Keratinocyte (primary cell): ENCODE data around the gene SLC1A5. TPM values are rescaled to one million over a fixed set of nuclear protein-coding genes. Genes with fewer than 3 reads are reported as not detected.
A peak's percentile ranks its signal among the peaks of the same experiment; 100 is the strongest.

Source experiments
- DNase-seq: peaks from one replicate; pipeline ENCODE4 v3.0.0-alpha.2; 2011; ENCODE audit warnings: low read depth, missing footprints, low spot score
- FAIRE-seq: peaks from 2 replicates; lab custom pipeline; 2011; peaks lifted over from hg19 to GRCh38; lab: Jason Lieb, UNC
- H2AFZ ChIP-seq: 2 replicates; pipeline ENCODE4 v1.6.0; 2012; ENCODE audit warnings: low read length, control low read depth, inconsistent platforms; ENCODE audit not compliant: control insufficient read depth
- H3K27ac ChIP-seq: 2 replicates; pipeline ENCODE4 v1.5.1; 2011; ENCODE audit warnings: low read length; ENCODE audit not compliant: control insufficient read depth, insufficient read depth
- H3K27me3 ChIP-seq: 3 replicates; pipeline ENCODE4 v1.6.0; 2011; ENCODE audit warnings: low read length; ENCODE audit not compliant: control insufficient read depth, insufficient read depth; ENCODE audit errors: extremely low read depth
- H3K36me3 ChIP-seq, 2 experiments: 2 replicates in 1 of 2; 3 replicates in 1 of 2; pipeline ENCODE4 v1.5.1; 2011; ENCODE audit warnings: low read length in 2 of 2, mild to moderate bottlenecking in 1 of 2; ENCODE audit not compliant: control insufficient read depth in 2 of 2, insufficient read depth in 2 of 2; ENCODE audit errors: extremely low read depth in 1 of 2
- H3K4me1 ChIP-seq: 3 replicates; pipeline ENCODE4 v1.5.1; 2011; ENCODE audit warnings: low read length; ENCODE audit not compliant: control insufficient read depth, insufficient read depth; ENCODE audit errors: extremely low read depth
- H3K4me2 ChIP-seq: 3 replicates; pipeline ENCODE4 v1.6.0; 2011; ENCODE audit warnings: low read depth, low read length; ENCODE audit not compliant: control insufficient read depth, insufficient read depth; ENCODE audit errors: extremely low read depth
- H3K4me3 ChIP-seq, 3 experiments: fragments of 200-600 bp in 1 of 3; sonication (generic) in 1 of 3; 2 replicates in 2 of 3; 3 replicates in 1 of 3; pipeline ENCODE4 v1.5.1; 2011 to 2016; ENCODE audit warnings: low read length in 3 of 3, mild to moderate bottlenecking in 3 of 3, control low read depth in 2 of 3, inconsistent platforms in 1 of 3, low read depth in 1 of 3, mixed read lengths in 1 of 3, mixed run types in 1 of 3, moderate library complexity in 1 of 3; ENCODE audit not compliant: control insufficient read depth in 2 of 3, insufficient read depth in 2 of 3; ENCODE audit errors: extremely low read depth in 1 of 3
- H3K79me2 ChIP-seq: 2 replicates; pipeline ENCODE4 v1.6.0; 2012; ENCODE audit warnings: low read length; ENCODE audit not compliant: control insufficient read depth, insufficient read depth
- H3K9ac ChIP-seq: 3 replicates; pipeline ENCODE4 v1.6.0; 2011; ENCODE audit warnings: low read length; ENCODE audit not compliant: control insufficient read depth, insufficient read depth; ENCODE audit errors: extremely low read depth
- H3K9me1 ChIP-seq: 3 replicates; pipeline ENCODE4 v1.6.0; 2011; ENCODE audit warnings: low read length; ENCODE audit not compliant: control insufficient read depth, insufficient read depth; ENCODE audit errors: extremely low read depth
- H3K9me3 ChIP-seq: 2 replicates; pipeline ENCODE4 v1.5.1; 2012; ENCODE audit warnings: low read depth, low read length; ENCODE audit not compliant: control insufficient read depth
- H4K20me1 ChIP-seq: 3 replicates; pipeline ENCODE4 v1.6.0; 2011; ENCODE audit warnings: low read length; ENCODE audit not compliant: control insufficient read depth, insufficient read depth; ENCODE audit errors: extremely low read depth
- CTCF ChIP-seq, 3 experiments: IDR thresholded peaks in 1 of 3; conservative IDR thresholded peaks in 1 of 3; optimal IDR thresholded peaks in 1 of 3; 2 replicates in 2 of 3; 3 replicates in 1 of 3; pipeline versions ENCODE3 to v1.5.1; 2011; ENCODE audit warnings: low read length in 3 of 3, mild to moderate bottlenecking in 3 of 3, moderate library complexity in 2 of 3, control low read depth in 1 of 3, inconsistent platforms in 1 of 3; ENCODE audit not compliant: insufficient read depth in 2 of 3; ENCODE audit errors: extremely low read depth in 1 of 3
- EZH2 ChIP-seq: IDR thresholded peaks from one replicate; pipeline ENCODE4 v1.6.1; 2012; ENCODE audit warnings: inconsistent platforms, mild to moderate bottlenecking, low read length, moderate library complexity
- dilution Hi-C: fragments of 300-500 bp; cut with MboI; formaldehyde crosslinking; loops from one replicate; pipeline ENCODE4 v1.7.0; 2020; ENCODE audit warnings: low sequenced_read_pairs; ENCODE audit not compliant: extremely low pct_ligation_motif_present
- polyA plus RNA-seq, 5 experiments: library from polyadenylated mRNA; depleted of rRNA in 3 of 5; stranded (reverse) in 3 of 5; stranded (forward) in 1 of 5; unstranded in 1 of 5; fragments of >200 nt; gene quantifications; 1 replicate in 1 of 5; 2 replicates in 3 of 5; 3 replicates in 1 of 5; pipeline versions ENCODE4 v1.2.1 to v1.2.3, GENCODE V29; 2011 to 2012; ENCODE audit warnings: missing spikeins in 2 of 5, low read depth in 1 of 5, low replicate concordance in 1 of 5

SLC1A5 gene
- polyA plus RNA-seq, 1 donor (not counting 4 experiments of a cell fraction or from before 2014, with no cell fraction given) = 90.4 TPM

DNA sequence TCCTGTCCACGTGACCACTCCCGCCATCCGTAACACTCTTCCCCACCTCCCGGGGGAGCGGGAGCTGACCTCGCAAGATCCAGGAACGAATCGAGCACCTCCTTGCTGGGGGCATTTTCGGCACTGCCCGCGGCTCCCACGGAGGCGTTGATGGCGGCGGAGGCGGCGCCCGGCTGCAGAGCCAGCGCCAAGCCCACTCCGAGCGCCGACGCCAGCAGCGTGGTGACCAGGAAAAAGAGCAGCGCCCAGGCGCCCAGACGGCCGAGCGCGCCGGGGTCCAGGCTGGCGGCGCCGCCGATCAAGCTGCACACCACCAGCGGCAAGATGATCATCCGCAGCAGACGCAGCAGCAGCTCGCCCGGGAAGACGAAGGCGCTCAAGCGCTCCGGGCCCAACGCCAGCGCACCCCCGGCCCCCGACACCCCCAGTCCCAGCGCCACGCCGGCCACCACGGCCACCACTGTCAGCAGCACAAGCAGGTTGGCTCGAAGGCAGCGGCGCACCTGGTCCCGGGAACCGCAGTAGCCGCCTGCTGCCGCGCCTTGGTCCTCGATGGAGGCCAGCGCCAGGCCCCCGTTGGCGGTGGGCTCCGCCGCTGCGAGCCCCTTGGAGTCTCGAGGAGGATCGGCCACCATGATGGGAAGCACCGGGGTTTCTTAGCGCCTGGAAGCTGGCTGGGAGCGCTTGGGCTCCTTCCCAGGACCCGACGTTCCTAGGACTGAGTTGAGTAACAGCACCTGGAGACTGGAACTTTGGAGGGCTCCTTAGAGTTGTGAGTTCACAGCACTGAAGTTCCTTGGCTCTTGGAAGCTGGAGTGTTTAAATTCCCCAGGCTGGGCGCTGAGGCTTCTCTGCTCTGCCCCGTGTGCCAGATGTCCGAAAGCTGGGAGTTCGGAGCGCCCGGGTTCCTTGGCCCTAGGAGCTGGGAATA, 798 bp downstream of the SLC1A5 start:
- no peak for FAIRE-seq
- H3K27ac ChIP-seq = peak overlapping the region; percentile 95
- no peak for TF ChIP-seq EZH2
- no peak for TF ChIP-seq CTCF (optimal IDR thresholded peaks at IDR 0.05 in 1 of 3, IDR thresholded peaks at IDR 0.05 in 1 of 3, conservative IDR thresholded peaks at IDR 0.05 in 1 of 3; ENCODE audit: extremely low read depth in 1 of 3, insufficient read depth in 2 of 3, low read length in 3 of 3)
- peaks cover 56% of the 10 kb centered on the region for H3K79me2 ChIP-seq
- H3K36me3 ChIP-seq = peaks cover 4 to 32% of the 10 kb centered on the region in 2 experiments
- H3K4me1 ChIP-seq = peaks cover 22% of the 10 kb centered on the region
- H3K4me2 ChIP-seq = peak overlapping the region; percentile 87
- peak overlapping the region; percentile 92 to 99 (median 92) for H3K4me3 ChIP-seq
- H3K9me3 ChIP-seq = no peaks in the 10 kb centered on the region
- peak overlapping the region; percentile 93 for H3K9ac ChIP-seq
- no peaks in the 10 kb centered on the region for H4K20me1 ChIP-seq
- H3K27me3 ChIP-seq = no peaks in the 10 kb centered on the region
- DNase-seq = no peak
- dilution Hi-C loops = no loop called here
- no peaks in the 10 kb centered on the region for H3K9me1 ChIP-seq
- H2AFZ ChIP-seq = no peak overlapping the region

GRCh38 chr19:46787040-46787330, 1.4 kb downstream of the SLC1A5 start:
- no peaks in the 10 kb centered on the region for H4K20me1 ChIP-seq
- dilution Hi-C loops = no loop called here
- no peaks in the 10 kb centered on the region for H3K9me1 ChIP-seq
- H3K9me3 ChIP-seq = no peaks in the 10 kb centered on the region
- H3K9ac ChIP-seq = peak overlapping the region; percentile 93
- peak overlapping the region; percentile 95 for H3K27ac ChIP-seq
- peaks cover 62% of the 10 kb centered on the region for H3K79me2 ChIP-seq
- peaks cover 17% of the 10 kb centered on the region for H3K4me1 ChIP-seq
- no peak for TF ChIP-seq CTCF (optimal IDR thresholded peaks at IDR 0.05 in 1 of 3, IDR thresholded peaks at IDR 0.05 in 1 of 3, conservative IDR thresholded peaks at IDR 0.05 in 1 of 3; ENCODE audit: extremely low read depth in 1 of 3, insufficient read depth in 2 of 3, low read length in 3 of 3)
- peak overlapping the region; percentile 87 for H3K4me2 ChIP-seq
- no peaks in the 10 kb centered on the region for H3K27me3 ChIP-seq
- H3K4me3 ChIP-seq = peak overlapping the region; percentile 92 to 99 (median 92)
- no peak for FAIRE-seq
- DNase-seq = no peak
- peaks cover 8 to 37% of the 10 kb centered on the region in 2 experiments for H3K36me3 ChIP-seq
- H2AFZ ChIP-seq = no peak overlapping the region
